PC-9 (cell line): ENCODE data around the gene IGFLR1.

Source experiments
- CTCF ChIP-seq: fragments of 200-600 bp; sonication (generic); conservative IDR thresholded peaks from 2 replicates; pipeline ENCODE4 v1.6.1; 2017; ENCODE audit warnings: mixed run types, antibody characterized with exemption, mild to moderate bottlenecking, moderate library complexity
- EZH2 ChIP-seq: fragments of 200-600 bp; sonication (generic); IDR thresholded peaks from 2 replicates; pipeline ENCODE4 v1.8.0; 2017; ENCODE audit warnings: antibody characterized with exemption, low read depth

- TF ChIP-seq CTCF = no peak
- TF ChIP-seq EZH2 = no peak
These were observed 12.3 kb upstream of the IGFLR1 start for GRCh38 chr19:35754370-35755130.
